ENCODE measurements around the gene GALNT10.

DNA sequence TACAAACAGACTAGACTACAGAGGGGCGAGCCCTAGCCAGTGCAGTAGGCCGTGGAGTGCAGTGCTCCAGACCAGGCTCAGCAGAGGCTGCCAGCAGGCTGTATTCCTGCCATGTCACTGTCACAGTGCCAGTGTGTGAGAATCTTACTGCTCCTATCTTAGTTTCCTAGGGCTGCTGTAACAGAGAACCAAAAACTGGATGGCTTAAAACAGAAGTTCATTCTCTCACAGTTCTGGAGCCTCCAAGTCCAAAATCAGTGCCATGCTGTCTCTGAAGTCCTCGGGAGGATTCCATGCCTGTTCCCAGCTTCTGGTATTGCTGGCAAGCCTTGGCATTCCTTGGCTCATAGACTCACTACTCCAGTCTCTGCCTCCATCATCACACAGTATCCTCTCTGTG, 180.3 kb downstream of the GALNT10 start:
- TF ChIP-seq CTCF (conservative IDR thresholded peaks at IDR 0.05; ENCODE audit: low read depth, low read length) (no peak), MAFK (IDR thresholded peaks at IDR 0.05; ENCODE audit: low read depth, low read length) (no peak), ELK1 (IDR thresholded peaks at IDR 0.05; ENCODE audit: borderline replicate concordance, low read depth, low read length) (no peak), POLR2A (IDR thresholded peaks at IDR 0.05; ENCODE audit: low read depth, low read length) (no peak), BHLHE40 (IDR thresholded peaks at IDR 0.05; ENCODE audit: low read depth, low read length) (no peak), CEBPB (IDR thresholded peaks at IDR 0.05; ENCODE audit: low read depth, low read length) (no peak), MAZ (IDR thresholded peaks at IDR 0.05; ENCODE audit: borderline replicate concordance, low read depth, low read length) (no peak), RCOR1 (IDR thresholded peaks at IDR 0.05; ENCODE audit: insufficient replicate concordance, low read length) (no peak), USF2 (IDR thresholded peaks at IDR 0.05; ENCODE audit: low read depth, low read length) (no peak), RAD21 (IDR thresholded peaks at IDR 0.05; ENCODE audit: low read length) (no peak), SMC3 (IDR thresholded peaks at IDR 0.05; ENCODE audit: low read depth, low read length) (no peak), MXI1 (IDR thresholded peaks at IDR 0.05; ENCODE audit: borderline replicate concordance, low read depth, low read length) (no peak)

Data from IMR-90 (cell line).